Lung (tissue), 12 donors: ENCODE results near the gene DYNLL2. TPM values are rescaled to one million over a fixed set of nuclear protein-coding genes. Genes with fewer than 3 reads are reported as not detected.

Source experiments
- ATAC-seq: fragments of 200-7000 bp; cut with Tn5 transposase; one replicate; pipeline ENCODE4 v1.9.1; 2020; ENCODE audit warnings: moderate number of reproducible peaks; ENCODE audit not compliant: insufficient read depth, low FRiP score
- DNase-seq, 3 donors: peaks; one replicate each; pipeline ENCODE4 v3.0.0-alpha.2; 2013 to 2017
- H3K27ac ChIP-seq, 2 donors: one replicate each; pipeline ENCODE4 v1.5.1; 2013; ENCODE audit warnings: mild to moderate bottlenecking in 2 of 2, moderate library complexity in 2 of 2, control low read depth in 1 of 2, inconsistent platforms in 1 of 2, low read depth in 1 of 2, low read length in 1 of 2
- H3K27me3 ChIP-seq, 3 donors: one replicate each; pipeline ENCODE4 v1.5.1; 2013; ENCODE audit warnings: low read length in 2 of 3; ENCODE audit not compliant: control insufficient read depth in 3 of 3, insufficient read depth in 3 of 3
- H3K36me3 ChIP-seq, 4 donors: one replicate each; pipeline ENCODE4 v1.5.1; 2013; ENCODE audit warnings: low read length in 4 of 4, mild to moderate bottlenecking in 1 of 4, moderate library complexity in 1 of 4; ENCODE audit not compliant: control insufficient read depth in 4 of 4, insufficient read depth in 4 of 4
- H3K4me1 ChIP-seq, 5 donors: one replicate each; pipeline ENCODE4 v1.5.1; 2013; ENCODE audit warnings: low read length in 5 of 5, mild to moderate bottlenecking in 2 of 5, moderate library complexity in 1 of 5; ENCODE audit not compliant: control insufficient read depth in 5 of 5, insufficient read depth in 5 of 5
- H3K4me3 ChIP-seq: one replicate; pipeline ENCODE4 v1.5.1; 2013; ENCODE audit warnings: mild to moderate bottlenecking, control low read depth, moderate library complexity
- H3K9ac ChIP-seq, 2 donors: one replicate each; pipeline ENCODE4 v1.5.1; 2013; ENCODE audit warnings: low read length in 2 of 2, control low read depth in 1 of 2; ENCODE audit not compliant: insufficient read depth in 1 of 2
- H3K9me3 ChIP-seq, 4 donors: one replicate each; pipeline ENCODE4 v1.5.1; 2013; ENCODE audit warnings: low read length in 3 of 4, mild to moderate bottlenecking in 1 of 4, moderate library complexity in 1 of 4; ENCODE audit not compliant: control insufficient read depth in 4 of 4, insufficient read depth in 3 of 4
- WGBS, 2 donors: extraction: QIAGEN DNeasy Blood & Tissue Kit; methylation state at CpG; one replicate each; pipeline ENCODE4 v1.1.7; 2013; 5-methylcytosine and 5-hydroxymethylcytosine counted together
- polyA plus RNA-seq, 2 donors: library from polyadenylated mRNA; stranded (reverse); fragments of 200-250 nt; gene quantifications; one replicate each; pipeline ENCODE4 v1.2.1, GENCODE V29; 2013
- total RNA-seq, 2 donors: library from RNA; depleted of rRNA in 1 of 2; stranded (reverse); fragments of >200 nt in 1 of 2; gene quantifications; one replicate each; pipeline ENCODE4 v1.2.1, GENCODE V29; 2014 to 2021
- TF ChIP-seq, protein P1 (sequence below): IDR thresholded peaks from 2 replicates; pipeline ENCODE4 v1.5.1; 2012; ENCODE audit warnings: mild to moderate bottlenecking; ENCODE audit errors: control extremely low read depth, extremely low read depth
- donor health status: control.
- donor health status: control.
- donor health status: Bipolar disorder and iron deficiency.
- donor health status: healthy.
- donor health status: DM: yes; HTN: yes; CAD: no.

The DYNLL2 gene
- total and polyA plus RNA-seq, 4 donors = 21.8 to 36.5 (median 26.6) TPM

DNA sequence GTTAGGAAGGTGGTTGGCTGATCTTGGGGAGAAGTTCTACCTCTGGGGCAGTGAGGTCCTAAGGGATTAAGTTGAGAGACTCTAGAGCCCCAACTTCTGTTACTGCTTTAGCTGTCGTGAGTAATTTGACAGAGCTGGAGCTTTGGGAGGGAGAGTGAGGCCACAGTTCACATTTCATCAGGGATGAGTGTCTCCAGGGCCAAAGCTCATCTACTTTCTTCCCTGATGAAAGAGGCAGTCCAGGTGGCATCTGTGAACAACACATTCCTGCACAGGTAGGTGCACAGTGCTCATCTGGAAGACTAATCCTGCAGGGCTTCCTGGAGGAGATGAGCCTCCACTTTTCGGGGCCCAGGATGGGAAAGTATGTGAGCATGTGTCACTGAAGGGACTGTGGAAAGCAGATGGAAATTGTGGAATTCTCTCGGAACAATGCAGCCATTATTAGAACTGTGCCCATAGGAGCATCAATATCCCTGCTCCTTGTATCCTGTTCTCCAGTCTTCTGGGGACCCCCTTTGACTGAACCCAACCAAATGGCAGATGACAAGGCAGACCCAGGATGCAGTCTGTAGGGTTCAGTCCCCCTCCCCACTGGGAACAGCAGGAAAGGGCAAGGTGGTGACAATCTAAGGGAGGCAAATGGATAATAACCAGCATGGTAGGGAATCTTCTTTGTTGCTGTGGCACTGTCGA lies 9.0 kb downstream of the DYNLL2 start:
- 77 to 89% methylated on average over 4 of the region's 4 CpGs for WGBS, 2 donors
- ATAC-seq = no peak
- H3K4me3 ChIP-seq = no peak overlapping the region
- H3K9ac ChIP-seq = no peak overlapping the region
- H3K9me3 ChIP-seq = no peaks in the 10 kb centered on the region
- no peak overlapping the region for H3K27ac ChIP-seq
- TF ChIP-seq, protein P1, sequence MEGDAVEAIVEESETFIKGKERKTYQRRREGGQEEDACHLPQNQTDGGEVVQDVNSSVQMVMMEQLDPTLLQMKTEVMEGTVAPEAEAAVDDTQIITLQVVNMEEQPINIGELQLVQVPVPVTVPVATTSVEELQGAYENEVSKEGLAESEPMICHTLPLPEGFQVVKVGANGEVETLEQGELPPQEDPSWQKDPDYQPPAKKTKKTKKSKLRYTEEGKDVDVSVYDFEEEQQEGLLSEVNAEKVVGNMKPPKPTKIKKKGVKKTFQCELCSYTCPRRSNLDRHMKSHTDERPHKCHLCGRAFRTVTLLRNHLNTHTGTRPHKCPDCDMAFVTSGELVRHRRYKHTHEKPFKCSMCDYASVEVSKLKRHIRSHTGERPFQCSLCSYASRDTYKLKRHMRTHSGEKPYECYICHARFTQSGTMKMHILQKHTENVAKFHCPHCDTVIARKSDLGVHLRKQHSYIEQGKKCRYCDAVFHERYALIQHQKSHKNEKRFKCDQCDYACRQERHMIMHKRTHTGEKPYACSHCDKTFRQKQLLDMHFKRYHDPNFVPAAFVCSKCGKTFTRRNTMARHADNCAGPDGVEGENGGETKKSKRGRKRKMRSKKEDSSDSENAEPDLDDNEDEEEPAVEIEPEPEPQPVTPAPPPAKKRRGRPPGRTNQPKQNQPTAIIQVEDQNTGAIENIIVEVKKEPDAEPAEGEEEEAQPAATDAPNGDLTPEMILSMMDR = no peak
- peaks cover 0 to 14% (median 2%) of the 10 kb centered on the region in 5 donors for H3K4me1 ChIP-seq
- H3K36me3 ChIP-seq = peaks cover 25 to 50% (median 48%) of the 10 kb centered on the region in 4 donors
- DNase-seq = no peak
- no peaks in the 10 kb centered on the region for H3K27me3 ChIP-seq

DNA sequence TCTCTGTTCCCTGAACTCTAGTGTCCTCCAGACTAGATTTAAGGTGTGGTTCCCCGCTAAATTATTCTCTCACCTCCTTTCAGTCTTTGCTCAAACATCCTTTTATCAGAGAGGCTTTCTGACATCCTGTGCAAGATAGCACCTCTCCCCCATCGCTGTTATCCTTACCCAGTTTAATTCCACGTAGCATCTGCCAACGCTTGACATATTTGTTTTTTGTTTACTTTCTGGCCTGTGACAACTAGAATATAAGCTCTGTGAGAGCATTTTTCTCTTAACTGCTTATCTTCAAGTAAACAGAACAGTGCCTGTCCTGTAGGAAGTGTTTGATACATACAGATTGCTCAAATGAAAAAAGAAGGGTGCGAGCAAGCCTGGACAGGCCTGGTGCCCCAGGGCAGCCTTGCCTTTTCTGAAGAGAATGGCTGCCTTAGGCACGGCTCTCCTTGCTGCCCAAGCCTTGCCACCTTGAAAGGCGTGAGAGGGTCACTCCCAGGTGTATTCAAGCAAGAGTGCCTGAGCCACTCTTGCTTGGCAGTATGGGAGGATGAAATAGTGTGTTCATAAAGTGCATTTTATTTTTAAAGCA lies 9.7 kb downstream of the DYNLL2 start:
- no peak overlapping the region for H3K27ac ChIP-seq
- no peak for ATAC-seq
- no peak for DNase-seq
- no peaks in the 10 kb centered on the region for H3K27me3 ChIP-seq
- peaks cover 25 to 45% (median 44%) of the 10 kb centered on the region in 4 donors for H3K36me3 ChIP-seq
- no peak overlapping the region for H3K9ac ChIP-seq
- peaks cover 0 to 8% (median 2%) of the 10 kb centered on the region in 5 donors for H3K4me1 ChIP-seq
- no peaks in the 10 kb centered on the region for H3K9me3 ChIP-seq
- no peak overlapping the region for H3K4me3 ChIP-seq
- TF ChIP-seq, protein P1 = no peak
- 63 to 77% methylated on average over 7 of the region's 7 CpGs for WGBS, 2 donors

DNA sequence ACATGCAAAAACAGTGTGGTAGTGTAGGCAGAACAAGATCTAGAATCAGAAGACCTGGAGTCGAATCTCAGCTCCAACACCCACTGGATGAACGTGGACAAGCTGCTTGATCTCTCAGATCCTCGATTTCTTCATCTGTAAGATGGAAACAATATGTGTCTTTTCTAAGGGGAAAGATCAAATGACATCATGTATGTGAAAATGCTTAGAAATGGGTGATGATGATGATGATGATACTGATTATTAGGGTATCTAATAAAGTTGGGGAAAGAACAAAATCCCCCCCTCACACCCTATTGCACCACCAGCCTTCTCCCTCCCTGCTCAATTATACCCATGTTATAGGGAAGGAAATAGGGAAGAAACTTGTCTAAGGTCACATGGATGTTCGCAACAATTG lies 10.9 kb downstream of the DYNLL2 start:
- 80 to 86% methylated on average over 4 of the region's 4 CpGs for WGBS, 2 donors
- peaks cover 25 to 41% (median 38%) of the 10 kb centered on the region in 4 donors for H3K36me3 ChIP-seq
- TF ChIP-seq, protein P1 = no peak
- no peaks in the 10 kb centered on the region for H3K9me3 ChIP-seq
- no peak overlapping the region for H3K9ac ChIP-seq
- H3K4me3 ChIP-seq = no peak overlapping the region
- DNase-seq = no peak
- no peak for ATAC-seq
- no peak overlapping the region for H3K27ac ChIP-seq
- peaks cover 0 to 2% (median 0%) of the 10 kb centered on the region in 5 donors for H3K4me1 ChIP-seq
- no peaks in the 10 kb centered on the region for H3K27me3 ChIP-seq
